GM04504 (cell line): ENCODE measurements around the gene WDR45B.
A peak's percentile ranks its signal among the peaks of the same experiment; 100 is the strongest.
"Not testable (repeated sequence)": the region's sequence is repeated elsewhere in the genome, so short reads cannot be mapped to it uniquely, and the experiment has no call there.

Experiments used
- DNase-seq: peaks from one replicate; pipeline ENCODE4 v3.0.0-alpha.2; 2012; ENCODE audit warnings: low read depth

WDR45B gene

DNA sequence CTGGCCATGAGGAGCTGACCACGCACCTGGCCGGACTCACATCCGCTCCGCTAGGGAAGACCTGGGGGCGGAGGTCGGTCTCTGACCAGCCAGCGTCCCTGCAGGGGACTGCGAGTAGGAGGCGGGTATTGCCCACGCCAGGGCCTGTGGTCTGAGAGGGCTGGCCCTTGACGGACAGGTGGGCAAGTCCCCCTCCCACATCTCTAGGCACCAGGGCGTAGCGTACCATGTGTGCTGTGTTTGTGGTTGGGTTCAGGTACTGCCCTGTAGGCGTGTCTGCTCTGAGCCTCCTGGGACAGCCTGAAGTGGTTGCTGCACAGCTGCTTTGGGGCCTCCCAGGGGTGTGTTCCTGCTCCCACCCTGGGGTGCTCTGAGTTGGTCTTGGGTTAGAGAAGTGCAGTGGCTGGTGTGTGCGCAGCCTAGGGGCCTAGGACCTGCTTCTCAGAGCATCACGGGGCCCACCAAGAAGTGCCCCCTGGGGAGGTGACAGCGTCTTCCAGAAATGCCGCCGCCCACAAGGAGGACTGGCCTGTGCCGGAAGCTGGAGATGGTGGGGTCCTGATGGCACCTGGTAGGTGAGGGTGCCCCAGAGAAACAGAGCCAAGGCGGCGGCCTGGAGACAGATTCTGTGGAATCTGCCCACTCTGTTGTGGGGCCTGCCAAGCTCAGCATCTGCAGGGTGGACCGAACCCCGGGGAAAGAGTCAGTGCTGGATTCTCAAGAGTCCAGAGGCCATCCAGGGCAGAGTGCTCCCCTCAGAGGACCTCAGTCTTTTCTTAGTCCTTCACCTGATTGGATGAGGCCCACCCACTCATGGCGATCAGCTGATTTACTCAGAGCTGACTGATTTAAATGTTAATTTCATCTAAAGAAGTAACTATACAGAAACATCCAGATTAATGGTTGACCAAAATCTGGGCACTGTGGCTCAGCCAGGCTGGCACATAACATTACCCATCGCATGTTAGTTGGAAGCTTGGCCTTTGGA, 48.3 kb downstream of the WDR45B start:
- DNase-seq, result no peak

DNA sequence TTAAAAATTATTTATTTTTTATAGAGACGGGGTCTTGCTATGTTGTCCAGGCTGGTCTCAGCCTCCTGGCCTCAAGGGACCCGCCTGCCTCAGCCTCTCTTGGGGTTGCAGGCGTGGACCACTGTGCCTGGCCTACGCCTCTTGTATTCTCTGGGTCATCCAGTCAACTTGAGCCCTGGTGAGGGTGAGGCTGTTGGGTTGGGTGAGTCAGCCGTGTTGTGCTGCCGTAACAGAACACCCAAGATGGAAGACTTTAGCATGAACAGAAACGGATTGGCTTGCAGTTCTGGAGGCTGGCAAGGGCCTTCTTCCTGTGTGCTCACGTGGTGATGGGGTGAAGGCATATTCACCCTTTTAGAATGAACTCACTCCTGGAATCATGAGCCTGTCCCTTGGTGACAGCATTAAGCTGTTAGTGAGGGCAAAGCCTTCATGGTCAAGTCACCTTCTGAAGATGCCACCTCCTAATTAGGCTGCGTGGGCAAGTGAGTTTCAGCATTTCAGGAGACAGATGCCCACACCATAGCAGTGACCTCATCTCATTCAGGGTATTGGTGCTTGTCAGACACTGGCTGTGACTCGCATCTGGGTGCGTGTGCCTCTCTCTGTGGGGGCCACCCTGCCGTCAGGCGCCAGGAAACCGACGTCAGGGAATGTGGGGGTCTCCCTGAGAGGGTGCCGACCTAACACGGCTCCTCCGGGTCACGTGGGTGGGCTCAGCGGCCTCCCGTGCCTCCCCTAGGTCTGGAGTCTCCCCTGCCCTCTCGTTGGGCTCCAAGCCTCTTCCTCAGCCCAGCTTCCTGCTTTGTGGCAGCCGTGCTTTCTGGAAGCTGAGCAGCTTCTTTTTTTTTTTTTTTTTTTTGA, 49.8 kb downstream of the WDR45B start:
- DNase-seq, result no peak

DNA sequence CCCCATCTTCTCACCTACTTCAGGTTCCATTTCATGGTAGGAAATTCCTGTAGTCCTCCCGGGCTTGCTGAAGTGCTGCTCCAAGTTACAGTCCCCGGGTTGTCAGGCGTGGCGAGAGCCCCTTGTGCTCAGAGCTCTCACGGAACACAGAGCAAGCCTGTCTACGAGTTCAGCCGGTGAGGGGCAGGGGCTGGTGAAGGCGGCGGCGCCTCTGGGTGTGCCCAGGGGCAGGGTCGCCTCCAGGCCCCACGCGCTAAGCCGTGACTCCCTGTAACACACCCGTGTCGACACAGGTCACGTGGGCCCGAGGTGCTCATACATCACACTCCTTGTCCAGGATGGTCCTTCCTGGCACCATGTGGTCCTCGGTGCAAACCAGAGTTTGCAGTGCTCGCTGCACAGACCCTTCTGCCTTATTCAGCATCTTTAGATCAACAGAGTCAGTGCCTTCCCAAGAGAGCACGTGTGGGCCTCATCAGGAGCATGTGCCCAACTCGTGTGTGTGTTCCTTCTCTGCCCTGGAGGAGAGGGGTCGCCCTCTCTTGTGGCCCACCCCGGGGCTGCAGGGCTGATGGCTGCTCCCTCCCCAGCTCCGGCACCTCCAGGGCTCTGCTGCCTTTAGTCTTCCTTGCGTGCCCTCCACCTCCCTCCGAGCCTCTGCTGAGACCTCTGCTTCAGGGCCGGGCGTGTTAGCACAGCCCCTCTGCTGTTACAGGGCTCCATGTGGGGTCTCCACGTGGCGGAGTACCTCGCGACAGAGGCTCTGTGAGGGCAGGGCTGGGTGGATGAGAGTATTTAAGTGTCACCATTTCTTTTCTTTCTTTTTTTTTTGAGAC, 51.2 kb downstream of the WDR45B start:
- no peak for DNase-seq

DNA sequence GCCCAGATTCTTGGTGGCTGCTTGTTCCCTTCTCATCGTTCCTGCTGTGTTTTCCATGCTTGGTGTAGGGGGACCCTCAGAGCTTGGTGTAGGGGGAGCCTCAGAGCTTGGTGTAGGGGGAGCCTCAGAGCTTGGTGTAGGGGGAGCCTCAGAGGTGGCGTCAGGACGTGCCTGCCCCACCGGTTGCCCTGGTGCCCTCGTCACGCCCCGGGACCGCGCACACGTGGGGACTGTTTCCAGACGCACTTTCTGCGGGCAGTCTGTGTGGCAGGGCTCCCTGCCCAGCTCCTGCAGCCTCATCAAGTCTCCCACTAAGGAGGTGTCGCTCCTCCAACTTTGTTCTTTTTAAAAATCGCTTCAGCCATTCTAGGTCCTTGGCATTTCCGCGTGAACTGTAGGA, 51.9 kb downstream of the WDR45B start:
- DNase-seq, result no peak

DNA sequence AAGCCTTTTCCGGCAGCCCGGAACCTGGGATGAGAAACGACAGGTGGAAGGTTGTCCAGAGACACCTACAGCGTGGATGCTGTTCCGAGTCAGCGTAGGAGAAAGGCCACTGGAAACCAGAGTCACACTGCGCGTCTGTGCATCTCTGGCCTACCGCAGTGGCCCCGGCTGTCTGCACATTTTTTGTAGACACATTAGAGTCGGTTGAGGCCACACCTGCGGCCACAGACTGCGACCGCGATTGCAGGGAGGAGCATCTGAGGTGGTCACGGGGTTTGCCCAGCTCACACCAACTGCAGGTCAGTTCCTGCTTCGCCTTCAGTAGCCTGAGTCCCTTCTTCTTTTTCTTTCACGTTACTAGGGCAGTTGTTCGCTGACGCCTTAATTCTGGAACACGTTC, 52.4 kb downstream of the WDR45B start:
- no peak for DNase-seq

DNA sequence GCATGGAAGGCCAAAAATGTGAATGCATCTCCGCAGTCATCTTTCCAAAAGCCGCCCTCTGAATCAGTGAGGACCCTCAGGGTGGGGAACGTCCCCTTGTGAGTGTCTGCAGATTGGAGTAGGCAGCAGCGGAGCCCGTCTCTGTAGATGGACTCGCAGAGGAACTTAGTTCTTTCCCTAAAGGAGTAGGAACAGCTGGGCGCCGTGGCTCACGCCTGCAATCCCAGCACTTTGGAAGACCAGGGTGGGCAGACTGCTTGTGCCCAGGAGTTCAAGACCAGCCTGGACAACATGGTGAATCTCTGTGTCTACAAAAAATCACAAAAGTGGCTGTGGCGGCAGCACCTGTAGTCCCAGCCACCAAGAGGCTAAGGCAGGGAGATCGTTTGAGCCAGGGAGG, 53.7 kb downstream of the WDR45B start:
- no peak for DNase-seq

DNA sequence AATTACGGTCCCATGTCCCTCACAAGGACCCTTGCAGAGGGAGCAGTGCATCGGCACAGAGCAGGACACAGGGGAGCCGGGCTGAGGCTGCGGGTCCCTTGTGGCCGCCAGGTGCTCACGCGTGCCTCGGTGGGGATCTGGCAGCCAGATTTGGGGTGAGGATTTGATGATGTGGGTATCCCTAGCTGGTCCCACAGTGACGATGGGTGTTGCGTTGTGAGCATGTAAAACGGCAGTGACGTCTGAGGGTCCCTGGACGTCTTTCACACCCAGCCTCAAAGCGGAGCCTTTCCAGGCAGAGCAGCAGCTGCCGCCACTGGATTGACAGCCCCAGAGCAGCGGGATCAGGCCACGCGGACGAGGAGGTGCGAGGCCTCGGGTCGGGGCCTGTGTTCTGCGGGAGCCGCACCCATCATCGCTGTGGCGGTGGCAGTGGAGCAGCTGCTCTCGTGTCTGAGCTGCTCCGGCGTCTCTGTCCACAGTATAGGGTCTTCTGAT, 54.6 kb downstream of the WDR45B start:
- no peak for DNase-seq

DNA sequence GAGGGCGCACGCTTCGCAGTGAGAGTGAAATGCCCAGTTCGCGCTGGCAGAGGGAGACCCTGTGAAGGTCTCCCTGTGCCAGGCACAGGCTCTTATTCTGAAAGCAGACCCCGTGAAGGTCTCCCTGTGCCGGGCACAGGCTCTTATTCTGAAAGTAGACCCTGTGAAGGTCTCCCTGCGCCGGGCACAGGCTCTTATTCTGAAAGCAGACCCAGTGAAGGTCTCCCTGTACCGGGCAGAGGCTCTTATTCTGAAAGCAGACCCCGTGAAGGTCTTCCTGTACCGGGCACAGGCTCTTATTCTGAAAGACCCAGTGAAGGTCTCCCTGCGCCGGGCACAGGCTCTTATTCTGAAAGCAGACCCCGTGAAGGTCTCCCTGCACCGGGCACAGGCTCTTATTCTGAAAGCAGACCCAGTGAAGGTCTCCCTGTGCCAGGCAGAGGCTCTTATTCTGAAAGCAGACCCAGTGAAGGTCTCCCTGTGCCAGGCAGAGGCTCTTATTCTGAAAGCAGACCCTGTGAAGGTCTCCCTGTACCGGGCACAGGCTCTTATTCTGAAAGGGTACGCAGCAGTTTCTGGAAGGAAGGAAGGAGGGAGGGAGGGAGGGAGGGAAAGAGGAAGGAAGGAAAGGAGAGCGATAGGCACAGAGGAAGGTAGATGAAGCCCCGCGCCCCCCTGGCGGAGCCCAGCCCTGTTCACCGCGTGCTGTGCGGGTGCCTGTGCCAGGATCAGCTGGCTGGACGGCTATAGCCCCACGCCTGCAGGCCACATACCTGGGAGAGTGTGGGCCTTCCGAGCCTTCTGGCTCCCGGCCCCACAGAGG, 55.3 kb downstream of the WDR45B start:
- peak; percentile 50 for DNase-seq

DNA sequence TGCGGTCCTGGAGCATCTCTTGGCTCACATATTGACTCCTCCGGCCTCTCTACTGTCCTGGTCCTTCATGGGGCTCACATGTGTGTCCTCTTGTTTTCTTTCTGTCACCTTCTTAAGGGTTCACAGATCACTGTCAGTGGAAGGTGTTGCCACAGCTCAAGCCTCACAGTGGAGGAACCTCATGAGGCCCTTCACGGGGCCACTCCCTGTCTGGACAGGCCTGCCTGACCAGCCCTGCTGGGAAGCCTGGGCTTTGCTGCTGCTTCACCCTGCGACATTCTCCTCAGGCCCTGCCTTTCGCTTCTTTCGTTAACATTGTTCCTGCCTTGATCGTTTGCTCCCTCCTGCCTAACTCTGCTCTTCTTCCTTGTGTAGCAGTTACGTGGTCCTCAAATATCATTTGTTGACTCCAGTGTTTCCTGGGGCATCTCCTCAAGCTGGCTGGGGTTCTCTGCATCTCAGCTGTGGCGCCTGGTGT, 55.9 kb downstream of the WDR45B start:
- DNase-seq, result no peak

DNA sequence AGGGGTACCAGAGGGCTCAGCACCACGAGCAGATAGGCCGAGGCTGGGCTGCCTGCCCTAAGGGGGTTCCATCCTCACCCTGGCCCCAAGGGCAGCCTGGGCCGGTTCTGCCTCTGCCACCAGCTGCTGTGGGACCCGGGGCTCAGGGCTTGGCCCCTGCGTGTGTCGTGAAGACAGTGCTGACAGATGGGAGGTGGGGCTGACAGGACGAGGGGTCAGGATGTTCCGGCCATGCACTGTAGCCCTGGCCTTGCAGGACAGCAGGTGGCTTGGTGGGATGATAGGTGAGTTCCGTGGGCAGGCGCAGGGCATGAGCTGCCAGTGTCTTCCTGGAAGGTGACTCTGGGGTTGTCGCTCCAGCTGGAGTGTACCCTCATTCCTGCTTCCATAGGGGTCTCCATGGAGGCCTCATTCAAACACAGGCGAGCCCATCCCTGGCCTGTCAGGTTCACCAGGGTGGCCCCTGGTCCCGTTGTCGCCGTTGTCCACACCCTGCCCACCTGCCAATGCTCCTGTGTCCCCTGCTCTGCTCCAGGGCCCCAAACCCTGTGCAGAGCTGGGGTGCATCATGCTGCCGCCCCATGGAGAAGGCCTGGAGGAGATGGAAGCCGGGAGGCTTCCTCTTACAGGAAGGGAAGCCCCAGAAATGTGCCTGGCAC, 57.2 kb downstream of the WDR45B start:
- no peak for DNase-seq

DNA sequence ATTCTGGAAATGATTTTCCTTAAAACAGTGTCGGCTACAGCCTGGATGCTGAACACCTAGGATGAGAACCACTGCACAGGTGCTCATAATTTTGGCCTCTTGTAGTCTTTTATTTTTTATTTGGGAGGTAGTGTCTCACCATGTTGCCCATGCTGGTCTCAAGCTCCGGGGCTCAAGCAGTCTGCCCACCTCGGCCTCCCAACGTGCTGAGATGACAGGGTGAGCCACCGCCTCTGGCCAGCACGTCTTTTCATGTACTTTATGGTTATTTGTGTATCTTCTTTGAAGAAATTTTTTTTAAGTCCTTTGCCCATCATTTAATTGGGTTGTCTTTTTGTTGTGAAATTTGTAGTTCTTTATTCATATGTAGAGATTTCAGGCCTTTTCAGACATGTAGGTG, 58.0 kb downstream of the WDR45B start:
- no peak for DNase-seq

DNA sequence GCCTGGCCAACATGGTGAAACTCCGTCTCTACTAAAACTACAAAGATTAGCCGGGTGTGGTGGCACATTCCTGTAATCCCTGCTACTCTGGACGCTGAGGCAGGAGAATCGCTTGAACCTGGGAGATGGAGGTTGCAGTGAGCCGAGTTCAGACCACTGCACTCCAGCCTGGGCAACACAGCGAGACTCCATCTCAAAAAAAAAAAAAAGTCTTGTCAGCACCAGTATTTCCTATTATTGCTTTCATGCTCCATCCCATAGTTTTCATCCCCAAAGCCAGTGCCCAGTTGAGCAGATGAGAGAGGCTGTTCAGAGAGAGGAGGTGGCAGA, 58.4 kb downstream of the WDR45B start:
- DNase-seq, result no peak

DNA sequence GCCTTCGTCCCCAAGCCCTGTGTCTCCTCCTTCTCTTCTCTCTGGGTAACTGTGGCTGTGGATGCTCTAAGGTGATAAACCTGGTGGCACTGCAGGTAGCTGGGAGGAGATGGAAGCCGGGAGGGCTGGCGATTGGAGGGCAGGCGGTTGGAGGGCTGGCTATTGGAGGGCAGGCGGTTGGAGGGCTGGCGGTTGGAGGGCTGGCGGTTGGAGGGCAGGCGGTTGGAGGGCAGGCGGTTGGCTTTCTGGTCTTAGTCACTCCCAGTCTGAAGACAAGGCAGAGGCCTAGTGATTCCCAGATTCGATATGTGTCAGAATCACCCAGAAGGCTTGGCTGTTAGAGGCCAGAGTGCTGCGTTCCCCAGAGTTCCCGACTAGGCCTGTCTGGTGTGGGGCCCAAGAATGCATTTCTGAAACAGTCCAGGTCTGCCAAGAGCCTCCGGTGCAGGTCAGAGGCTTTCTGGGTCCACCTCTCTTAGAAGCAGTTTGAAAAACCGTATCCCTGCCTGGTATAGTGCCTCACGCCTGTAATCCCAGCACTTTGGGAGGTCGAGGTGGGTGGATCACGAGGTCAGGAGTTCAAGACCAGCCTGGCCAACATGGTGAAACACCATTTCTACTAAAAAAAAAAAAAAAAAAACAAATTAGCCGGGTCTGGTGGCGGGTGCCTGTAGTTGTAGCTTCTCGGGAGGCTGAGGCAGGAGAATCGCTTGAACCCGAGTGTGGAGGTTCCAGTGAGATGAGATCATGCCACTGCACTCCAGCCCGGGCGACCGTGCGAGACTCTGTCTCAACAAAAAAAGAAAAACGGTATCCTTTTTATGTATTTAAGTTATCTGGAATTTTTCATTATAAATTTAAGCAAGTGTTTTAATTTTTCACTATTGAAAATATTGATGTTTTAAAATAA, 59.7 kb downstream of the WDR45B start:
- DNase-seq, result no peak

DNA sequence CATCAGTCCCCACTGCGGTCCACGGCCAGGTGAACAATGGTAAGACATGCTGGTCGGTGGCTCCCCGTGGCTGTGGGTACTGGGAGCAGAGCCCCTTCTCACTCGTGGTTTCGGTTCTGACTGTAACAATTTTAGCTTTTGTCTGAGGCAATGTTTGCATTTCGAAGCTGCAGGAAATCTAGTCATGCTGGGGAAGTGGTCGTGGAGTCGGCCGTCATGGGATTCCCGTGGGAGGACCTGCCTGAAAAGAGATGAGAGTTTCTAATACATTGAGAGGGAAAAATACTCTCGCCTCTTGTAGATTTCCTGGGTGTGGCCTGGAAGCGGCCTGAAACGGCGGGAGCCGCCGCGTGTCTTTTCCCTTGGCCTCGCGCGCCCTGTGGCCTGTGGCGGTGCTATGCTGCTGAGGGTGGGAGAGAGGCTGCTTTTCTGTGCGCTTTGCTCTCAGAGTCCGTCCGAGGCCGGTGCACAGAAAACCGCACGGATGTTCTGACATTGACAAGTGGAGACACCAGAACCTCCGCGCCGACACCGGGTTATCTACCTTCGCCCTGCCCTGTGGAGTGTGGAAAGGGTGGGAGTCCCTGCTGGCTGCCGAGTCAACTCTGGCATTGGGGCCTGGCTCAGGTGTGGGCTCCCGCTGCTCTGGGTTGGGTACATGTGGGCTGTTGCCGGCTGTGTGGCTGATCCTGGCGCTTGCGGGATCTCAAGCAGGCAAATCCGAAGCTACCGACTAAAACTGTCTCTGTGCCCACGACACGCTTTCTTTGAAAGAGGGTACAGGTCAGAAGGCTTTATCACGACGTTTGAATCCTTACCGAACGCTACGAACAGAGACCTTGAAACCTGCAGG, 60.8 kb downstream of the WDR45B start:
- no peak for DNase-seq

DNA sequence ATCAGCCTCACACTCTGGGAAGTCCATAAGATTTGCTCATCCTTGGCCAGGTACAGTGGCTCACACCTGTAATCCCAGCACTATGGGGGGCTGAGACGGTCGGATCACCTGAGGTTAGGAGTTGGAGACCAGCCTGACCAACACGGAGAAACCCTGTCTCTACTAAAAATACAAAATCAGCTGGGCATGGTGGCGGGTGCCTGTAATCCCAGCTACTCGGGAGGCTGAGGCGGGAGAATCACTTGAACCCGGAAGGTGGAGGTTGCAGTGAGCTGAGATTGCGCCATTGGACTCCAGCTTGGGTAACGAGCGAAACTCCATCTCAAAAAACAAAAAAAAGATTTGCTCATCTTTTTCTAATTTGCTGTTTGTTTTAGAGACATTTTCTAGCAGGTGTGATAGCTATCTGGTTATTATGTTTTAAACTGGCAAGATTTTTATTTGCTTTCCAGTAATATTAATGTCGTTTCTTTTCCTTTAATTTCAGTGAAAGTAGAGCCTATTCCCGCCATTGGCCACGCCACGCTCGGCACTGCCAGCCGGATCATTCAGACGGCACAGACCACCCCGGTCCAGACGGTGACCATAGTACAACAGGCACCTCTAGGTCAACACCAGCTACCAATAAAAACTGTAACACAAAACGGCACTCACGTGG, 61.5 kb downstream of the WDR45B start:
- DNase-seq, result no peak

DNA sequence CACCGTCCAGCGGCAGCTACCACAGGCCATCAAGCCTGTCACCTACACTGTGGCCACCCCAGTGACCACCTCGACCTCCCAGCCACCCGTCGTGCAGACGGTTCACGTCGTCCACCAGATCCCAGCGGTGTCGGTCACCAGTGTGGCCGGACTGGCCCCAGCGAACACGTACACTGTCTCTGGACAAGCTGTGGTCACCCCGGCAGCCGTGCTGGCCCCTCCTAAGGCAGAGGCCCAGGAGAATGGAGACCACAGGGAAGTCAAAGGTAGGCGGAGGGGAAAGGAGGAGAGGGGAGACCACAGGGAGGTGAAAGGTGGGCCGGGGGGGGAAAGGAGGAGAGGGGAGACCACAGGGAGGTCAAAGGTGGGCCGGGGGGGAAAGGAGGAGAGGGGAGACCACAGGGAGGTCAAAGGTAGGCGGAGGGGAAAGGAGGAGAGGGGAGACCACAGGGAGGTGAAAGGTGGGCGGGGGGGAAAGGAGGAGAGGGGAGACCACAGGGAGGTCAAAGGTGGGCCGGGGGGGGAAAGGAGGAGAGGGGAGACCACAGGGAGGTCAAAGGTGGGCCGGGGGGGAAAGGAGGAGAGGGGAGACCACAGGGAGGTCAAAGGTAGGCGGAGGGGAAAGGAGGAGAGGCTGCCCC, 62.2 kb downstream of the WDR45B start:
- not testable (repeated sequence) for DNase-seq

DNA sequence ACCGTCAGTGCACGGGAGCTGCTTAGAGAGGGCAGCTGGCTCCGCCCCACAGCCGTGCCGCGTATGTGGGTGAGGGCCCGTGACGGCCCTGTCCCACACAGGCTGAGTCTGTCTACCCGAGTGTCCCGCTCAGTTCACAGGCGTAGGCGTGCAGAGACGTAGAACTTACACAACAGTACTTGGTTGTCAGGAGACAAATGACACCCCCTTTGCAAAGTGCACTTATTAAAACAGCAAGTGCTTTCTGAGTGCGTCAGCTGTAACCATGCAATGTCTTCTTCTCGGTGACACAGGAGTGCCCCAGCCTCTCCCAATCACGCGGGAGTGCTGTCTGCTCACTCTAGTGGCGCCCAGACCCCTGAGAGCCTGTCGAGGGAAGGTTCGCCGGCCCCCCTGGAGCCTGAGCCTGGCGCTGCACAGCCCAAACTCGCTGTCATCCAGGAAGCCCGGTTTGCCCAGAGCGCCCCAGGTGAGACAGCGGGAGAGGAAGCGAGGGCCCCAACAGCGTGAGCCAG, 64.5 kb downstream of the WDR45B start:
- DNase-seq, result no peak
